ENCODE measurements around the gene WBP1L.

Gene WBP1L

DNA sequence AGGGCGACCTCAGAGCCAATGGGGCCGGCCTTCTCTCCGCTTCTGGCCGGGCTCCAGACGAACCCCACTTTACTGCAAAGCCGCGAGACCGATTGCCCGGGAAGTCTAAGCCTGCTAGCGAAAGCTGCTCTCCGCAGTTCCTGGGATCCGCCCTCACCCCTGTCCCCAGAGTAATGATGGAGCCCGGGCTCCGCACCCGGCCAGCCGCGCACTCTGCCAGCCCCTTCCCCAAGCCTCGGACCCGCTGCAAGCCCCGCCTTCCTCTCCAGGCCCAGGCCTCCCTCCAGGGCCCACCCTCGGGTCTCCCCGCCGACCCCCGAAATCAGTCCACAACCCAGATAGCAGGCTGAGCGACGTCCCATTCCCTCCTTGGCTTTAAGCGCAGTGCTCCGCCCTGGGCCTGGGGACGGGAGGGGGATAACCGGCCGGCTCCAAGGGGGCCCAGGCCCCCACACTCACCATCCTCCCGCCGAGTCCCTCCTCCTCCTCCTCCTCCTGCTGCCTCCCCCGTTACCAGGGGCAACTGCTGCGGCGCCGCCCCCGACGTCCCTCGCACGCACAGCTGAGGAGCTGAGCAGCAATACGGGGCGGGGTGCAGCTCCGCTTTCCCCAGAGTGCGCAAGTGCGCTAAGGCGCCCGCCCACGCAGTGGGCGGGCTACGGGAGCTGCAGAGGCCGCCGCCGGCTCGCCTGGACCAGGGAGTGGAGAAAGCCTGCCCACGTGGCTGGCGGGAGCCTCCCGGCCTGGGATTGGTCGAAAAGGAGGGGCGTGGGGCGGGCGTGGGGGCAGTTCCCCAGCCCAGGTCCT is 29.7 kb upstream of the WBP1L start, which contains the start of gene ARL3 (continued):
- TF ChIP-seq, protein P1, sequence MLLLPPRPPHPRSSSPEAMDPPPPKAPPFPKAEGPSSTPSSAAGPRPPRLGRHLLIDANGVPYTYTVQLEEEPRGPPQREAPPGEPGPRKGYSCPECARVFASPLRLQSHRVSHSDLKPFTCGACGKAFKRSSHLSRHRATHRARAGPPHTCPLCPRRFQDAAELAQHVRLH (tag by site-specific recombination; IDR thresholded peaks at IDR 0.05), result peak; percentile 57; the same call in 1 of the 2 replicates
- peak; percentile 68 for TF ChIP-seq GLIS1 (tag by site-specific recombination; IDR thresholded peaks at IDR 0.05)
- no peak for TF ChIP-seq ZNF585B (tag by site-specific recombination; IDR thresholded peaks at IDR 0.05)
- TF ChIP-seq ZNF596 (tag by site-specific recombination; IDR thresholded peaks at IDR 0.05), result no peak
- TF ChIP-seq ZFHX2 (tag by site-specific recombination; conservative IDR thresholded peaks at IDR 0.05), result peak; percentile 91
- TF ChIP-seq MZF1 (tag by site-specific recombination; IDR thresholded peaks at IDR 0.05; ENCODE audit: borderline replicate concordance), result peak; percentile 70; the same call in 1 of the 2 replicates
- TF ChIP-seq ZNF112 (tag by site-specific recombination; IDR thresholded peaks at IDR 0.05), result no peak

DNA sequence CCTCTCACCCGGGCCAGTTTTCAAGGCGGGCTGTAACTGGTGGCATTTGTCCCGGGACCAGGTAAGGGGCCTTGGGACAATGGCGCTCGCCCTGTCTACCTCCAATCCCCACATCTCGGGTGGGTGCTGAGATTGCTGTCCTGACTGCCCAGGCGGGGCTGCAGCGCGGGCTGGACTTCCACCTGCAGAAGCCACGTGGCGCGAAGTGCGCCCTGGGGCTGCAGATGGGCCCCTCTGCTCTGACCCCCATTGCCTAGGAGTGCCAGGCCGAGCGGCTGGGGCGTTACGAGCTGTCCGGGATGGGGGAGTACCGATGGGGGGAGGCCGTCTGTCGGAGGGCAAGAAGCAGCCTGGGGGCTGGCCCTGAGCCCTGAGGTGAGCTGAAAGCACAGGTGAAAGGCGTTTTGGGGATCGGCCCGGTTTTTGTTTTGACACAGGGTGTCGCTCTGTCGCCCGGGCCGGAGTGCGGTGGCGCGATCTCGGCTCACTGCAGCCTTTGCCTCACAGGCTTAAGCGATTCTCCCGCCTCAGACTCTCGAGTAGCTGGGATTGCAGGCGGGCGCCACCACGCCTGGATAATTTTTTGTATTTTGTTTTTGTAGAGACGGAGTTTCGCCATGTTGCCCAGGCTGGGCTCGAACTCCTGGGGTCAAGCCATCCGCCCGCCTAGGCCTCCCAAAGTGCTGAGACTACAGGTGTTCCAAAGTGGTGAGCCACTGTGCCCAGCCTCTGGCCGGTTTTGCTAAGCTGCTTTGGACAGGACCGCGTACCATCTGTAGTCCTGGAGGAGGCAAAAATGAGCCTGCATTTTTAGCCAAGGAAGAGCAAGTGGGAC is 28.9 kb upstream of the WBP1L start, which contains the start of gene SFXN2:
SFXN2 (plus strand) TSS at position 16 of the 835 bp plus-strand sequence. CDS start 12,001 bp downstream, outside the sequence.
- Histone ChIP-seq H3K9me3 (ENCODE audit: control insufficient read depth, insufficient read depth, low read depth, low read length) (no peaks in the 10 kb centered on the region), H3K4me3 (ENCODE audit: low read depth, low read length) (peak within 1 kb of the TSS; percentile 65), H3K27ac (ENCODE audit: extremely low read depth, low read depth, low read length) (peak within 1 kb of the TSS; percentile 83), H3K36me3 (ENCODE audit: control insufficient read depth in 2 of 2, insufficient read depth in 1 of 2, low read length in 2 of 2) (peaks cover 0 to 3% of the 10 kb centered on the region in 2 experiments; a peak in 2 of 3 replicates), H3K4me1 (ENCODE audit: control insufficient read depth, insufficient read depth, low read length) (peaks cover 24% of the 10 kb centered on the region)
- CTCF ChIA-PET, result interaction anchor here (0.6 to 6.7 kb wide), 6 partner anchors 10 to 162 kb away, joined by 3 to 57 read pairs (median 4); no protein-coding TSS in a partner anchor
- POLR2A ChIA-PET, result interaction anchor here (0.6 to 2.9 kb wide), 15 partner anchors 13 to 478 kb away, joined by 3 to 24 read pairs (median 5); partner anchors contain the start of genes ACTR1A, CNNM2, CYP17A1 and TRIM8
- TF ChIP-seq, protein P2, sequence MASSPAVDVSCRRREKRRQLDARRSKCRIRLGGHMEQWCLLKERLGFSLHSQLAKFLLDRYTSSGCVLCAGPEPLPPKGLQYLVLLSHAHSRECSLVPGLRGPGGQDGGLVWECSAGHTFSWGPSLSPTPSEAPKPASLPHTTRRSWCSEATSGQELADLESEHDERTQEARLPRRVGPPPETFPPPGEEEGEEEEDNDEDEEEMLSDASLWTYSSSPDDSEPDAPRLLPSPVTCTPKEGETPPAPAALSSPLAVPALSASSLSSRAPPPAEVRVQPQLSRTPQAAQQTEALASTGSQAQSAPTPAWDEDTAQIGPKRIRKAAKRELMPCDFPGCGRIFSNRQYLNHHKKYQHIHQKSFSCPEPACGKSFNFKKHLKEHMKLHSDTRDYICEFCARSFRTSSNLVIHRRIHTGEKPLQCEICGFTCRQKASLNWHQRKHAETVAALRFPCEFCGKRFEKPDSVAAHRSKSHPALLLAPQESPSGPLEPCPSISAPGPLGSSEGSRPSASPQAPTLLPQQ (tag by site-specific recombination; IDR thresholded peaks at IDR 0.05), result peak; percentile 97
- TF ChIP-seq ZSCAN23 (tag by site-specific recombination; IDR thresholded peaks at IDR 0.05) (peak; percentile 24; the same call in 1 of the 2 replicates), GLIS2 (tag by site-specific recombination; IDR thresholded peaks at IDR 0.05) (peak; percentile 96), ZNF140 (tag by site-specific recombination; IDR thresholded peaks at IDR 0.05) (no peak), EGR2 (tag by site-specific recombination; IDR thresholded peaks at IDR 0.05; ENCODE audit: low read depth) (0 out of 2 replicates have a peak, but pooled peaks have one; percentile 2), ZNF302 (tag by site-specific recombination; IDR thresholded peaks at IDR 0.05; ENCODE audit: low read depth) (no peak), ZNF10 (tag by site-specific recombination; IDR thresholded peaks at IDR 0.05) (no peak), ZNF112 (tag by site-specific recombination; IDR thresholded peaks at IDR 0.05) (no peak), ZIC2 (tag by site-specific recombination; IDR thresholded peaks at IDR 0.05) (no peak), FEZF1 (tag by site-specific recombination; IDR thresholded peaks at IDR 0.05) (no peak), ZNF19 (tag by site-specific recombination; IDR thresholded peaks at IDR 0.05; ENCODE audit: low read depth) (no peak), ZFP69B (tag by site-specific recombination; IDR thresholded peaks at IDR 0.05) (peak; percentile 97), ZNF624 (tag by site-specific recombination; IDR thresholded peaks at IDR 0.05) (no peak), ZNF223 (tag by site-specific recombination; IDR thresholded peaks at IDR 0.05) (no peak), ZNF561 (tag by site-specific recombination; IDR thresholded peaks at IDR 0.05; ENCODE audit: borderline replicate concordance) (no peak; the same call in 1 of the 2 replicates), ZNF274 (IDR thresholded peaks at IDR 0.05; ENCODE audit: low read length) (no peak), ZNF274 (tag by site-specific recombination; IDR thresholded peaks at IDR 0.05; ENCODE audit: borderline replicate concordance) (no peak), GLIS1 (tag by site-specific recombination; IDR thresholded peaks at IDR 0.05) (0 out of 2 replicates have a peak, but pooled peaks have one; percentile 19), ZNF658 (tag by site-specific recombination; IDR thresholded peaks at IDR 0.05) (no peak), ZNF366 (tag by site-specific recombination; conservative IDR thresholded peaks at IDR 0.05) (no peak; the same call in 1 of the 2 replicates), ZNF248 (tag by site-specific recombination; IDR thresholded peaks at IDR 0.05) (no peak)
- TF ChIP-seq, protein P3, sequence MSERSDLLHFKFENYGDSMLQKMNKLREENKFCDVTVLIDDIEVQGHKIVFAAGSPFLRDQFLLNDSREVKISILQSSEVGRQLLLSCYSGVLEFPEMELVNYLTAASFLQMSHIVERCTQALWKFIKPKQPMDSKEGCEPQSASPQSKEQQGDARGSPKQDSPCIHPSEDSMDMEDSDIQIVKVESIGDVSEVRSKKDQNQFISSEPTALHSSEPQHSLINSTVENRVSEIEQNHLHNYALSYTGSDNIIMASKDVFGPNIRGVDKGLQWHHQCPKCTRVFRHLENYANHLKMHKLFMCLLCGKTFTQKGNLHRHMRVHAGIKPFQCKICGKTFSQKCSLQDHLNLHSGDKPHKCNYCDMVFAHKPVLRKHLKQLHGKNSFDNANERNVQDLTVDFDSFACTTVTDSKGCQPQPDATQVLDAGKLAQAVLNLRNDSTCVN (tag by site-specific recombination; optimal IDR thresholded peaks at IDR 0.05), result peak; percentile 14
- TF ChIP-seq, protein P4, sequence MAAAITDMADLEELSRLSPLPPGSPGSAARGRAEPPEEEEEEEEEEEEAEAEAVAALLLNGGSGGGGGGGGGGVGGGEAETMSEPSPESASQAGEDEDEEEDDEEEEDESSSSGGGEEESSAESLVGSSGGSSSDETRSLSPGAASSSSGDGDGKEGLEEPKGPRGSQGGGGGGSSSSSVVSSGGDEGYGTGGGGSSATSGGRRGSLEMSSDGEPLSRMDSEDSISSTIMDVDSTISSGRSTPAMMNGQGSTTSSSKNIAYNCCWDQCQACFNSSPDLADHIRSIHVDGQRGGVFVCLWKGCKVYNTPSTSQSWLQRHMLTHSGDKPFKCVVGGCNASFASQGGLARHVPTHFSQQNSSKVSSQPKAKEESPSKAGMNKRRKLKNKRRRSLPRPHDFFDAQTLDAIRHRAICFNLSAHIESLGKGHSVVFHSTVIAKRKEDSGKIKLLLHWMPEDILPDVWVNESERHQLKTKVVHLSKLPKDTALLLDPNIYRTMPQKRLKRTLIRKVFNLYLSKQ (tag by site-specific recombination; IDR thresholded peaks at IDR 0.05; ENCODE audit: borderline replicate concordance), result no peak
- TF ChIP-seq, protein P5, sequence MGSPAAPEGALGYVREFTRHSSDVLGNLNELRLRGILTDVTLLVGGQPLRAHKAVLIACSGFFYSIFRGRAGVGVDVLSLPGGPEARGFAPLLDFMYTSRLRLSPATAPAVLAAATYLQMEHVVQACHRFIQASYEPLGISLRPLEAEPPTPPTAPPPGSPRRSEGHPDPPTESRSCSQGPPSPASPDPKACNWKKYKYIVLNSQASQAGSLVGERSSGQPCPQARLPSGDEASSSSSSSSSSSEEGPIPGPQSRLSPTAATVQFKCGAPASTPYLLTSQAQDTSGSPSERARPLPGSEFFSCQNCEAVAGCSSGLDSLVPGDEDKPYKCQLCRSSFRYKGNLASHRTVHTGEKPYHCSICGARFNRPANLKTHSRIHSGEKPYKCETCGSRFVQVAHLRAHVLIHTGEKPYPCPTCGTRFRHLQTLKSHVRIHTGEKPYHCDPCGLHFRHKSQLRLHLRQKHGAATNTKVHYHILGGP (tag by site-specific recombination; IDR thresholded peaks at IDR 0.05), result no peak
